CD4-positive, alpha-beta T cell (primary cell): ENCODE results near the gene MGRN1. TPM values are rescaled to one million over a fixed set of nuclear protein-coding genes. Genes with fewer than 3 reads are reported as not detected.
A peak's percentile ranks its signal among the peaks of the same experiment; 100 is the strongest.

Source experiments
- ATAC-seq: fragments of 200-7000 bp; cut with Tn5 transposase; one replicate; pipeline ENCODE4 v1.10.0; 2022; ENCODE audit warnings: mild to moderate bottlenecking; ENCODE audit not compliant: poor library complexity
- CTCF ChIA-PET: fragments of 350-600 bp; sonication (Branson Sonifier 250); formaldehyde crosslinking; loops from one replicate; lab custom pipeline; 2021; ENCODE audit warnings: antibody characterized with exemption, inconsistent platforms; lab: Charles Lee
- POLR2A ChIA-PET: fragments of 350-600 bp; sonication (Branson Sonifier 250); formaldehyde crosslinking; loops from one replicate; lab custom pipeline; 2021; ENCODE audit warnings: antibody characterized with exemption, inconsistent platforms; lab: Charles Lee
- DNase-seq, 14 experiments: peaks; one replicate each; pipeline ENCODE4 v3.0.0-alpha.2; 2013 to 2020; ENCODE audit warnings: mixed read lengths in 2 of 14
- H3K27ac ChIP-seq, 2 donors: one replicate each; pipeline versions ENCODE4 v1.5.1 to v1.7.0; 2013; ENCODE audit warnings: low read length in 2 of 2, low read depth in 1 of 2, mild to moderate bottlenecking in 1 of 2
- H3K27me3 ChIP-seq, 2 experiments: 1 replicate in 1 of 2; 2 replicates in 1 of 2; pipeline versions ENCODE4 v1.6.1 to v1.7.0; 2013; ENCODE audit warnings: low read length in 2 of 2, control low read depth in 1 of 2, mild to moderate bottlenecking in 1 of 2, moderate library complexity in 1 of 2; ENCODE audit not compliant: insufficient read depth in 2 of 2, control insufficient read depth in 1 of 2
- H3K36me3 ChIP-seq: one replicate; pipeline ENCODE4 v1.6.1; 2013; ENCODE audit warnings: low read length, control low read depth; ENCODE audit not compliant: insufficient read depth
- H3K4me1 ChIP-seq: one replicate; pipeline ENCODE4 v1.6.1; 2013; ENCODE audit warnings: low read length, control low read depth; ENCODE audit not compliant: insufficient read depth
- H3K4me3 ChIP-seq: one replicate; pipeline ENCODE4 v1.5.1; 2013; ENCODE audit warnings: mild to moderate bottlenecking, low read length, moderate library complexity
- H3K9me3 ChIP-seq, 2 experiments: 1 replicate in 1 of 2; 2 replicates in 1 of 2; pipeline versions ENCODE4 v1.6.1 to v1.7.0; 2013; ENCODE audit warnings: low read length in 2 of 2, mild to moderate bottlenecking in 2 of 2, control low read depth in 1 of 2, moderate library complexity in 1 of 2; ENCODE audit not compliant: control insufficient read depth in 1 of 2, insufficient read depth in 1 of 2
- H3K27ac Mint-ChIP-seq: one replicate; pipeline ENCODE4 v1.8.0; 2020; ENCODE audit warnings: mixed read lengths
- H3K27me3 Mint-ChIP-seq: one replicate; pipeline ENCODE4 v1.8.0; 2021; ENCODE audit warnings: mixed read lengths
- H3K36me3 Mint-ChIP-seq: one replicate; pipeline ENCODE4 v1.8.0; 2021; ENCODE audit warnings: low read depth, mixed read lengths
- H3K4me1 Mint-ChIP-seq: one replicate; pipeline ENCODE4 v1.8.0; 2021; ENCODE audit warnings: low read depth, mixed read lengths
- H3K4me3 Mint-ChIP-seq: one replicate; pipeline ENCODE4 v1.8.0; 2020; ENCODE audit warnings: mild to moderate bottlenecking, mixed read lengths
- H3K9me3 Mint-ChIP-seq: one replicate; pipeline ENCODE4 v1.8.0; 2020; ENCODE audit warnings: mixed read lengths
- intact Hi-C, 2 experiments: fragments of 100-400 bp; cut with DNase I in 1 of 2; cut with micrococcal nuclease in 1 of 2; formaldehyde crosslinking; loops; one replicate each; pipeline versions ENCODE4 v1.15.1 to v1.9.0; 2023 to 2025; cut with DNase I, micrococcal nuclease
- total RNA-seq, 174 experiments: library from RNA in 2 of 174; stranded (reverse) in 2 of 174; gene quantifications; one replicate each; pipeline ENCODE4 v1.2.3 and lab custom pipeline; 2021 to 2026
- TF ChIP-seq, protein P1 (sequence below): fragments of 200-600 bp; IDR thresholded peaks from one replicate; pipeline ENCODE4 v1.8.0; 2022; ENCODE audit warnings: antibody characterized with exemption, mild to moderate bottlenecking

Gene MGRN1
- total RNA-seq, 2 experiments from 2014 or later = 45.9 to 48.6 TPM

GRCh38 chr16:4616047-4616811, 8.4 kb upstream of the MGRN1 start:
- Histone ChIP-seq H3K4me3 (peak overlapping the region; percentile 76), H3K36me3 (peaks cover 4% of the 10 kb centered on the region), H3K9me3 (no peaks in the 10 kb centered on the region), H3K4me1 (peaks cover 59% of the 10 kb centered on the region), H3K27me3 (no peaks in the 10 kb centered on the region), H3K27ac (peak overlapping the region; percentile 90 to 97)
- intact Hi-C loops = loop anchor here (1.0 to 10.0 kb wide), 10 partner anchors 8 to 1481 kb away; partner anchors contain the start of genes CDIP1 (in 1 of the 2), CORO7 (in 1 of the 2), DNAJA3 (in 1 of the 2) and GLYR1 (in 1 of the 2)
- Mint-ChIP-seq H3K4me3 (peak overlapping the region; percentile 99), H3K4me1 (peaks cover 26% of the 10 kb centered on the region), H3K27ac (peak overlapping the region; percentile 98), H3K27me3 (no peaks in the 10 kb centered on the region), H3K9me3 (no peaks in the 10 kb centered on the region), H3K36me3 (peaks cover 9% of the 10 kb centered on the region)
- ATAC-seq (peak; percentile 89), DNase-seq (peak; percentile 97 to 100 (median 98))
- ChIA-PET CTCF (interaction anchor here (1.1 to 3.1 kb wide), 7 partner anchors 9 to 231 kb away, joined by 3 to 28 read pairs (median 4); partner anchors contain the start of genes ANKS3, DNAAF8, GLYR1 and HMOX2), POLR2A (interaction anchor here (0.8 to 4.9 kb wide), 26 partner anchors 8 to 482 kb away, joined by 3 to 54 read pairs (median 5); partner anchors contain the start of genes ANKS3, CORO7, DNAAF8 and GLYR1)
- TF ChIP-seq, protein P1, sequence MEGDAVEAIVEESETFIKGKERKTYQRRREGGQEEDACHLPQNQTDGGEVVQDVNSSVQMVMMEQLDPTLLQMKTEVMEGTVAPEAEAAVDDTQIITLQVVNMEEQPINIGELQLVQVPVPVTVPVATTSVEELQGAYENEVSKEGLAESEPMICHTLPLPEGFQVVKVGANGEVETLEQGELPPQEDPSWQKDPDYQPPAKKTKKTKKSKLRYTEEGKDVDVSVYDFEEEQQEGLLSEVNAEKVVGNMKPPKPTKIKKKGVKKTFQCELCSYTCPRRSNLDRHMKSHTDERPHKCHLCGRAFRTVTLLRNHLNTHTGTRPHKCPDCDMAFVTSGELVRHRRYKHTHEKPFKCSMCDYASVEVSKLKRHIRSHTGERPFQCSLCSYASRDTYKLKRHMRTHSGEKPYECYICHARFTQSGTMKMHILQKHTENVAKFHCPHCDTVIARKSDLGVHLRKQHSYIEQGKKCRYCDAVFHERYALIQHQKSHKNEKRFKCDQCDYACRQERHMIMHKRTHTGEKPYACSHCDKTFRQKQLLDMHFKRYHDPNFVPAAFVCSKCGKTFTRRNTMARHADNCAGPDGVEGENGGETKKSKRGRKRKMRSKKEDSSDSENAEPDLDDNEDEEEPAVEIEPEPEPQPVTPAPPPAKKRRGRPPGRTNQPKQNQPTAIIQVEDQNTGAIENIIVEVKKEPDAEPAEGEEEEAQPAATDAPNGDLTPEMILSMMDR = peak; percentile 65

- ChIA-PET CTCF (interaction anchor here (1.5 to 1.6 kb wide), 2 partner anchors 76 to 111 kb away, joined by 4 read pairs; partner anchors contain the start of gene NUDT16L1), POLR2A (no interaction called here)
- DNase-seq = peak in 1 of 14 experiments; percentile 27
- H3K9me3 ChIP-seq = no peaks in the 10 kb centered on the region
- H3K4me1 ChIP-seq = peaks cover 46% of the 10 kb centered on the region
- H3K4me3 ChIP-seq = no peak overlapping the region
- Mint-ChIP-seq H3K4me3 (peak overlapping the region; percentile 11), H3K27ac (peak overlapping the region; percentile 59), H3K9me3 (no peaks in the 10 kb centered on the region), H3K27me3 (no peaks in the 10 kb centered on the region), H3K36me3 (peaks cover 9% of the 10 kb centered on the region), H3K4me1 (peaks cover 24% of the 10 kb centered on the region)
- no peaks in the 10 kb centered on the region for H3K36me3 ChIP-seq
- no peaks in the 10 kb centered on the region for H3K27me3 ChIP-seq
- TF ChIP-seq, protein P1 = no peak
- intact Hi-C loops = loop anchor here (2.0 to 10.0 kb wide), 8 partner anchors 34 to 1483 kb away; partner anchors contain the start of genes CDIP1 (in 1 of the 2), CORO7 (in 1 of the 2), DNAJA3 (in 1 of the 2) and GLYR1 (in 1 of the 2)
- ATAC-seq = no peak
- no peak overlapping the region for H3K27ac ChIP-seq
Observed at GRCh38 chr16:4617880-4618279, 6.7 kb upstream of the MGRN1 start.

GRCh38 chr16:4618645-4619418, 5.8 kb upstream of the MGRN1 start:
- no peak for ATAC-seq
- Histone ChIP-seq H3K27ac (no peak overlapping the region), H3K9me3 (no peaks in the 10 kb centered on the region), H3K27me3 (no peaks in the 10 kb centered on the region), H3K4me1 (peaks cover 42% of the 10 kb centered on the region), H3K36me3 (no peaks in the 10 kb centered on the region), H3K4me3 (no peak overlapping the region)
- no peaks in the 10 kb centered on the region for H3K27me3 Mint-ChIP-seq
- TF ChIP-seq, protein P1 = no peak
- H3K27ac Mint-ChIP-seq = no peak overlapping the region
- ChIA-PET CTCF (no interaction called here), POLR2A (no interaction called here)
- H3K4me1 Mint-ChIP-seq = peaks cover 22% of the 10 kb centered on the region
- DNase-seq = peak in 1 of 14 experiments; percentile 18
- H3K36me3 Mint-ChIP-seq = peaks cover 9% of the 10 kb centered on the region
- H3K4me3 Mint-ChIP-seq = no peak overlapping the region
- no peaks in the 10 kb centered on the region for H3K9me3 Mint-ChIP-seq
- intact Hi-C loops = loop anchor here (5.0 to 10.0 kb wide), 7 partner anchors 33 to 1484 kb away; partner anchors contain the start of genes CDIP1 (in 1 of the 2), CORO7 (in 1 of the 2), DNAJA3 (in 1 of the 2) and PAM16 (in 1 of the 2)
